Mesenteric fat pad (tissue), 1 donor: Measurements from ENCODE around the gene PRRC2C. TPM values are rescaled to one million over a fixed set of nuclear protein-coding genes. Genes with fewer than 3 reads are reported as not detected.
"Not testable (repeated sequence)": the region's sequence is repeated elsewhere in the genome, so short reads cannot be mapped to it uniquely, and the experiment has no call there.

Experiments used
- DNase-seq: peaks from one replicate; pipeline ENCODE4 v3.0.0-alpha.2; 2020; ENCODE audit warnings: low spot score
- total RNA-seq: library from RNA; stranded (reverse); fragmentation: NEBNext Ultra II Directional; extraction: Animal tissue kit (Norgen Biotek cat#: 25700); gene quantifications from one replicate; pipeline ENCODE4 v1.2.1, GENCODE V29; 2021
- donor health status: DM: yes; HTN: yes; CAD: no.

Gene PRRC2C
- total RNA-seq, 1 donor from 2014 or later = 139 TPM

- DNase-seq = no peak
Observed at GRCh38 chr1:171495444-171495843, 10.1 kb downstream of the PRRC2C start.

GRCh38 chr1:171500304-171500703 is 15.0 kb downstream of the PRRC2C start:
- DNase-seq = no peak

- DNase-seq = no peak
Observed at GRCh38 chr1:171500803-171501202, 15.5 kb downstream of the PRRC2C start.

GRCh38 chr1:171501305-171502024 is 16.1 kb downstream of the PRRC2C start:
- DNase-seq = no peak

- DNase-seq = no peak
Observed at GRCh38 chr1:171506525-171507304, 21.4 kb downstream of the PRRC2C start.

- DNase-seq = no peak
Observed at GRCh38 chr1:171507435-171507834, 22.1 kb downstream of the PRRC2C start.

GRCh38 chr1:171509191-171509590 is 23.9 kb downstream of the PRRC2C start:
- no peak for DNase-seq

GRCh38 chr1:171513743-171514142 is 28.4 kb downstream of the PRRC2C start:
- no peak for DNase-seq

- no peak for DNase-seq
Observed at GRCh38 chr1:171515299-171515698, 30.0 kb downstream of the PRRC2C start.

- DNase-seq = no peak
Observed at GRCh38 chr1:171515741-171516140, 30.4 kb downstream of the PRRC2C start.

GRCh38 chr1:171521567-171521966 is 36.2 kb downstream of the PRRC2C start:
- no peak for DNase-seq

- DNase-seq = no peak
Observed at GRCh38 chr1:171530676-171531075, 45.3 kb downstream of the PRRC2C start.

GRCh38 chr1:171532520-171532919 is 47.2 kb downstream of the PRRC2C start:
- DNase-seq = no peak

GRCh38 chr1:171545523-171545922 is 60.2 kb downstream of the PRRC2C start:
- DNase-seq = no peak

- DNase-seq = no peak
Observed at GRCh38 chr1:171550050-171550449, 64.7 kb downstream of the PRRC2C start.

- not testable (repeated sequence) for DNase-seq
Observed at GRCh38 chr1:171550598-171551100, 65.3 kb downstream of the PRRC2C start.

- not testable (repeated sequence) for DNase-seq
Observed at GRCh38 chr1:171553960-171554359, 68.6 kb downstream of the PRRC2C start.

GRCh38 chr1:171563675-171564074 is 78.3 kb downstream of the PRRC2C start:
- no peak for DNase-seq

GRCh38 chr1:171566467-171566866 is 81.1 kb downstream of the PRRC2C start:
- no peak for DNase-seq

GRCh38 chr1:171570295-171570694 is 85.0 kb downstream of the PRRC2C start:
- DNase-seq = no peak

GRCh38 chr1:171576144-171576543 is 90.8 kb downstream of the PRRC2C start:
- no peak for DNase-seq

- DNase-seq = no peak
Observed at GRCh38 chr1:171581226-171581625, 95.9 kb downstream of the PRRC2C start.
